ENCODE results near the gene CTPS1.

CTPS1 gene

GRCh38 chr1:41030872-41031616 is 51.5 kb downstream of the CTPS1 start:
- Histone ChIP-seq H4K20me1 (ENCODE audit: insufficient read depth, low read length) (no peaks in the 10 kb centered on the region), H2AFZ (ENCODE audit: low read depth, low read length) (no peak overlapping the region), H3K27me3 (ENCODE audit: insufficient read depth, low read length, poor library complexity) (no peaks in the 10 kb centered on the region), H3K4me2 (ENCODE audit: insufficient read depth, low read length) (no peak overlapping the region), H3K27ac (ENCODE audit: low read length) (no peak overlapping the region), H3K9me3 (ENCODE audit: insufficient read depth, low read length, severe bottlenecking) (no peaks in the 10 kb centered on the region), H3K9ac (ENCODE audit: low read depth, low read length) (no peak overlapping the region), H3K79me2 (ENCODE audit: insufficient read depth, low read length) (no peaks in the 10 kb centered on the region), H3K4me3 (ENCODE audit: low read depth in 1 of 2, low read length in 2 of 2) (no peak overlapping the region), H3K4me1 (ENCODE audit: insufficient read depth, low read length) (no peaks in the 10 kb centered on the region), H3K36me3 (ENCODE audit: insufficient read depth, low read length) (peaks cover 66% of the 10 kb centered on the region)
- TF ChIP-seq, protein P1, sequence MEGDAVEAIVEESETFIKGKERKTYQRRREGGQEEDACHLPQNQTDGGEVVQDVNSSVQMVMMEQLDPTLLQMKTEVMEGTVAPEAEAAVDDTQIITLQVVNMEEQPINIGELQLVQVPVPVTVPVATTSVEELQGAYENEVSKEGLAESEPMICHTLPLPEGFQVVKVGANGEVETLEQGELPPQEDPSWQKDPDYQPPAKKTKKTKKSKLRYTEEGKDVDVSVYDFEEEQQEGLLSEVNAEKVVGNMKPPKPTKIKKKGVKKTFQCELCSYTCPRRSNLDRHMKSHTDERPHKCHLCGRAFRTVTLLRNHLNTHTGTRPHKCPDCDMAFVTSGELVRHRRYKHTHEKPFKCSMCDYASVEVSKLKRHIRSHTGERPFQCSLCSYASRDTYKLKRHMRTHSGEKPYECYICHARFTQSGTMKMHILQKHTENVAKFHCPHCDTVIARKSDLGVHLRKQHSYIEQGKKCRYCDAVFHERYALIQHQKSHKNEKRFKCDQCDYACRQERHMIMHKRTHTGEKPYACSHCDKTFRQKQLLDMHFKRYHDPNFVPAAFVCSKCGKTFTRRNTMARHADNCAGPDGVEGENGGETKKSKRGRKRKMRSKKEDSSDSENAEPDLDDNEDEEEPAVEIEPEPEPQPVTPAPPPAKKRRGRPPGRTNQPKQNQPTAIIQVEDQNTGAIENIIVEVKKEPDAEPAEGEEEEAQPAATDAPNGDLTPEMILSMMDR (IDR thresholded peaks at IDR 0.05; ENCODE audit: borderline replicate concordance, extremely low read depth, low read length, poor library complexity, severe bottlenecking), result no peak
- no peak for TF ChIP-seq EZH2 (IDR thresholded peaks at IDR 0.05; ENCODE audit: borderline replicate concordance, low read depth, low read length, severe bottlenecking)
- ATAC-seq (ENCODE audit: insufficient read depth, low read depth) (no peak), DNase-seq (no peak)

GRCh38 chr1:41032147-41032546 is 52.7 kb downstream of the CTPS1 start:
- ATAC-seq (ENCODE audit: insufficient read depth, low read depth) (no peak), DNase-seq (no peak)
- no peaks in the 10 kb centered on the region for H4K20me1 ChIP-seq (ENCODE audit: insufficient read depth, low read length)
- no peak overlapping the region for H2AFZ ChIP-seq (ENCODE audit: low read depth, low read length)
- no peaks in the 10 kb centered on the region for H3K4me1 ChIP-seq (ENCODE audit: insufficient read depth, low read length)
- no peak overlapping the region for H3K9ac ChIP-seq (ENCODE audit: low read depth, low read length)
- no peaks in the 10 kb centered on the region for H3K79me2 ChIP-seq (ENCODE audit: insufficient read depth, low read length)
- no peaks in the 10 kb centered on the region for H3K27me3 ChIP-seq (ENCODE audit: insufficient read depth, low read length, poor library complexity)
- no peak overlapping the region for H3K4me3 ChIP-seq (ENCODE audit: low read depth in 1 of 2, low read length in 2 of 2)
- H3K27ac ChIP-seq (ENCODE audit: low read length), result no peak overlapping the region
- H3K4me2 ChIP-seq (ENCODE audit: insufficient read depth, low read length), result no peak overlapping the region
- no peaks in the 10 kb centered on the region for H3K9me3 ChIP-seq (ENCODE audit: insufficient read depth, low read length, severe bottlenecking)
- peaks cover 74% of the 10 kb centered on the region for H3K36me3 ChIP-seq (ENCODE audit: insufficient read depth, low read length)
- TF ChIP-seq, protein P1 (IDR thresholded peaks at IDR 0.05; ENCODE audit: borderline replicate concordance, extremely low read depth, low read length, poor library complexity, severe bottlenecking), result no peak
- no peak for TF ChIP-seq EZH2 (IDR thresholded peaks at IDR 0.05; ENCODE audit: borderline replicate concordance, low read depth, low read length, severe bottlenecking)

GRCh38 chr1:41033272-41033671 is 53.8 kb downstream of the CTPS1 start:
- Histone ChIP-seq H3K4me3 (ENCODE audit: low read depth in 1 of 2, low read length in 2 of 2) (no peak overlapping the region), H4K20me1 (ENCODE audit: insufficient read depth, low read length) (no peaks in the 10 kb centered on the region), H3K27ac (ENCODE audit: low read length) (no peak overlapping the region), H3K27me3 (ENCODE audit: insufficient read depth, low read length, poor library complexity) (no peaks in the 10 kb centered on the region), H3K79me2 (ENCODE audit: insufficient read depth, low read length) (no peaks in the 10 kb centered on the region), H3K9me3 (ENCODE audit: insufficient read depth, low read length, severe bottlenecking) (no peaks in the 10 kb centered on the region), H3K4me2 (ENCODE audit: insufficient read depth, low read length) (no peak overlapping the region), H3K9ac (ENCODE audit: low read depth, low read length) (no peak overlapping the region), H3K36me3 (ENCODE audit: insufficient read depth, low read length) (peaks cover 70% of the 10 kb centered on the region), H3K4me1 (ENCODE audit: insufficient read depth, low read length) (no peaks in the 10 kb centered on the region), H2AFZ (ENCODE audit: low read depth, low read length) (no peak overlapping the region)
- ATAC-seq (ENCODE audit: insufficient read depth, low read depth) (no peak), DNase-seq (no peak)
- TF ChIP-seq, protein P1 (IDR thresholded peaks at IDR 0.05; ENCODE audit: borderline replicate concordance, extremely low read depth, low read length, poor library complexity, severe bottlenecking), result no peak
- no peak for TF ChIP-seq EZH2 (IDR thresholded peaks at IDR 0.05; ENCODE audit: borderline replicate concordance, low read depth, low read length, severe bottlenecking)
